Left forelimb (tissue), 1 donor: Measurements from ENCODE around the gene UBTD2.
"Not testable (repeated sequence)": the region's sequence is repeated elsewhere in the genome, so short reads cannot be mapped to it uniquely, and the experiment has no call there.

Source experiments
- DNase-seq: peaks from one replicate; pipeline ENCODE4 v3.0.0-alpha.2; 2018; ENCODE audit warnings: low spot score

UBTD2 gene

GRCh38 chr5:172283020-172283861 is at the start of gene UBTD2:
UBTD2 (minus strand) TSS chr5:172283764; CDS start chr5:172283665, 99 bp downstream.
- DNase-seq, result no peak

- not testable (repeated sequence) for DNase-seq
Measured at GRCh38 chr5:172326901-172327300, 43.3 kb upstream of the UBTD2 start.

- no peak for DNase-seq
Measured at GRCh38 chr5:172325452-172325851, 41.9 kb upstream of the UBTD2 start.

GRCh38 chr5:172322028-172322965 is 38.7 kb upstream of the UBTD2 start:
- no peak for DNase-seq

- DNase-seq, result no peak
Measured at GRCh38 chr5:172321593-172321992, 38.0 kb upstream of the UBTD2 start.

GRCh38 chr5:172319708-172320441 is 36.3 kb upstream of the UBTD2 start:
- DNase-seq, result no peak

- DNase-seq, result no peak
Measured at GRCh38 chr5:172315587-172316493, 32.3 kb upstream of the UBTD2 start.

GRCh38 chr5:172313915-172314314 is 30.4 kb upstream of the UBTD2 start:
- no peak for DNase-seq

GRCh38 chr5:172312286-172312685 is 28.7 kb upstream of the UBTD2 start:
- DNase-seq, result no peak

GRCh38 chr5:172311605-172312004 is 28.0 kb upstream of the UBTD2 start:
- no peak for DNase-seq

- DNase-seq, result no peak
Measured at GRCh38 chr5:172311026-172311425, 27.5 kb upstream of the UBTD2 start.

GRCh38 chr5:172305380-172305779 is 21.8 kb upstream of the UBTD2 start:
- DNase-seq, result no peak

- DNase-seq, result no peak
Measured at GRCh38 chr5:172303572-172304335, 20.2 kb upstream of the UBTD2 start.

- no peak for DNase-seq
Measured at GRCh38 chr5:172303162-172303561, 19.6 kb upstream of the UBTD2 start.

- DNase-seq, result no peak
Measured at GRCh38 chr5:172302047-172302710, 18.6 kb upstream of the UBTD2 start.

GRCh38 chr5:172299916-172300439 is 16.4 kb upstream of the UBTD2 start:
- no peak for DNase-seq

- DNase-seq, result no peak
Measured at GRCh38 chr5:172294831-172295230, 11.3 kb upstream of the UBTD2 start.

GRCh38 chr5:172293745-172294342 is 10.3 kb upstream of the UBTD2 start:
- no peak for DNase-seq
